ENCODE results near the gene NIPBL. TPM values are rescaled to one million over a fixed set of nuclear protein-coding genes. Genes with fewer than 3 reads are reported as not detected.
A peak's percentile ranks its signal among the peaks of the same experiment; 100 is the strongest.

NIPBL gene
- total and polyA plus RNA-seq, 10 of the 15 experiments (the other 5 are each of a cell fraction or from before 2014, with no cell fraction given), result 10.4 to 50.4 (median 20.2) TPM

DNA sequence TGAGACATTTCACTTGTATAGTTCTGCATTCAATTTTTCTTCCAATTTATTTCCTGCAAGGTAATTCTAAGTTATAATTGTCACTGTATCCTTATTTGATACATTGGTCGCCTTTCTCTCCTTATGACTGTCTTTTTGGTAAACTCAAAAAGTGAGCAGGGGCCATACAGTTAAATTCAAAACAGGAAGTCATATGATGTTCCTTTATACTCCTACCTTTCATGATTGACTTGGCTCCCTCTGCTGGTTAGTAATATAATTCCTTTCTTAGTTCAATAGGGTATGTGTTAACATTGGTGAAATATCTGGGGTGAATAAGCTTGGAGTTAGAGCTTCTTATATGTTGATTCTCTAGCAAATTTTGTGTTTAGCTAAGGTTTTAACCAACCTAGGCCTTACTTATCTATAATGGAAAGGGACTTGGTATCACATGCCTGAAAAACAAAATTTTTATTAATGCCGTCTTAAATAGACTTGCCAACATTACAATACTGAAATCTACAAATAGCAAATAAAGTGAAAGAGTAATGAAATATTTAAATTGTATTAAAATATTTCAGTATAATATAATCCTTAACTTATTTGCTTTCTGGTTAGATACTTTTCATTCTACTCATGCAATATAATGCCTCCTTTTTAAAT is 6.0 kb upstream of the NIPBL start (continued):
- TF ChIP-seq SMAD5 (IDR thresholded peaks at IDR 0.05; ENCODE audit: low read depth), result no peak
- no peak for TF ChIP-seq MEF2B (IDR thresholded peaks at IDR 0.05; ENCODE audit: partially characterized antibody, poor library complexity, severe bottlenecking)
- TF ChIP-seq ZNF274 (IDR thresholded peaks at IDR 0.05; ENCODE audit: insufficient read depth, insufficient read length), result no peak
- TF ChIP-seq, protein P1, sequence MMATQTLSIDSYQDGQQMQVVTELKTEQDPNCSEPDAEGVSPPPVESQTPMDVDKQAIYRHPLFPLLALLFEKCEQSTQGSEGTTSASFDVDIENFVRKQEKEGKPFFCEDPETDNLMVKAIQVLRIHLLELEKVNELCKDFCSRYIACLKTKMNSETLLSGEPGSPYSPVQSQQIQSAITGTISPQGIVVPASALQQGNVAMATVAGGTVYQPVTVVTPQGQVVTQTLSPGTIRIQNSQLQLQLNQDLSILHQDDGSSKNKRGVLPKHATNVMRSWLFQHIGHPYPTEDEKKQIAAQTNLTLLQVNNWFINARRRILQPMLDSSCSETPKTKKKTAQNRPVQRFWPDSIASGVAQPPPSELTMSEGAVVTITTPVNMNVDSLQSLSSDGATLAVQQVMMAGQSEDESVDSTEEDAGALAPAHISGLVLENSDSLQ (IDR thresholded peaks at IDR 0.05), result peak; percentile 55; the same call in 1 of the 2 replicates
- no peak for TF ChIP-seq ZSCAN29 (IDR thresholded peaks at IDR 0.05)
- TF ChIP-seq LARP7 (IDR thresholded peaks at IDR 0.05), result no peak
- no peak for TF ChIP-seq CBX5 (IDR thresholded peaks at IDR 0.05; ENCODE audit: low read depth)

DNA sequence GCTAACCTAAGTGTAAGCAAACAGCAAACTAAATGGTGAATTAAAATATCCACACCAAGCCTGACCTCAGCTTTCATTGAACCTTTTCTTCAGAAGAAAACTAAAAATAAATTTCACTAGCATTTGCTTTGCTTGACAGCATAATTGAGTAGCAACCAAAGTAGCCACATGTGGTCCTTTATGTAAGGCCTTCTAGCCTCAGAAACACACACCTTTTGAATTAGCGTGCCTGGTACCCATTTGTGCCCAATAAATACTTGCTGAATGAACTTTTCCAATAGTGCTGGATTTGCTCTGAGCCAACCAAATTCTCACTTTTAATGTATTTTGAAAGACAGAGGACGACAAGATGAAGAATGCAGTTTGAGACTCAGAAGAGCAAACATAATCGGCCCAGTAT is 2.1 kb upstream of the NIPBL start:
- no peaks in the 10 kb centered on the region for H3K27me3 ChIP-seq (replicated peaks in 1 of 2; ENCODE audit: control insufficient read depth in 2 of 2, insufficient read depth in 2 of 2, low read length in 1 of 2)
- H3K9ac ChIP-seq (ENCODE audit: control insufficient read depth, insufficient read depth, low read length), result peak overlapping the region; percentile 94
- H3K9me3 ChIP-seq (replicated peaks; ENCODE audit: control insufficient read depth, insufficient read depth, low read length), result no peaks in the 10 kb centered on the region
- peaks cover 87% of the 10 kb centered on the region for H3K79me2 ChIP-seq (ENCODE audit: control insufficient read depth, insufficient read depth, low read length)
- SMC1A ChIA-PET (ENCODE audit: uncharacterized antibody, unreplicated experiment), result interaction anchor here (0.8 to 3.7 kb wide), 14 partner anchors 9 to 184 kb away, joined by 3 to 30 read pairs (median 3); no protein-coding TSS in a partner anchor
- RAD21 ChIA-PET (ENCODE audit: unreplicated experiment), result interaction anchor here (0.8 to 5.2 kb wide), 7 partner anchors 10 to 184 kb away, joined by 3 to 35 read pairs (median 3); no protein-coding TSS in a partner anchor
- peak overlapping the region; percentile 85 for H3K27ac ChIP-seq (ENCODE audit: control insufficient read depth, insufficient read depth)
- peak overlapping the region; percentile 93 for H3K4me2 ChIP-seq (ENCODE audit: control insufficient read depth, insufficient read depth)
- no TSS peak for BruUV-seq (replicated peaks)
- POLR2A ChIA-PET, result interaction anchor here (0.6 to 1.4 kb wide), 3 partner anchors 150 to 638 kb away, joined by 3 to 5 read pairs (median 4); no protein-coding TSS in a partner anchor
- peak overlapping the region; percentile 95 for H3K4me3 ChIP-seq
- ATAC-seq (no peak), FAIRE-seq (no peak), DNase-seq (ENCODE audit: low read depth, low spot score) (no peak)
- in situ Hi-C loops (cut with MboI) (loop anchor here (5.0 kb wide), 1 partner anchor 137 kb away; no protein-coding TSS in a partner anchor), intact Hi-C loops (cut with micrococcal nuclease; ENCODE audit: unreplicated experiment) (loop anchor here (10.0 kb wide), 2 partner anchors 500 to 720 kb away; partner anchors contain the start of genes LMBRD2, NUP155, SKP2 and WDR70)
- H2AFZ ChIP-seq (ENCODE audit: control insufficient read depth, low read depth, low read length), result no peak overlapping the region
- CTCF ChIA-PET, result interaction anchor here (0.8 to 3.1 kb wide), 14 partner anchors 12 to 459 kb away, joined by 3 to 21 read pairs (median 4); no protein-coding TSS in a partner anchor
- H3K36me3 ChIP-seq (ENCODE audit: control insufficient read depth in 2 of 2, insufficient read depth in 2 of 2, low read length in 1 of 2), result no peaks in the 10 kb centered on the region
- 12% methylated on average over 3 of the region's 3 CpGs for WGBS (ENCODE audit: insufficient coverage, insufficient replicate concordance, low lambda C conversion rate, missing lambda C conversion rate)
- no peaks in the 10 kb centered on the region for H4K20me1 ChIP-seq (ENCODE audit: control insufficient read depth, insufficient read depth)
- H3K4me1 ChIP-seq (ENCODE audit: control insufficient read depth, insufficient read depth, low read length), result peaks cover 7% of the 10 kb centered on the region; the same call in 1 of the 2 replicates
- TF ChIP-seq, protein P2, sequence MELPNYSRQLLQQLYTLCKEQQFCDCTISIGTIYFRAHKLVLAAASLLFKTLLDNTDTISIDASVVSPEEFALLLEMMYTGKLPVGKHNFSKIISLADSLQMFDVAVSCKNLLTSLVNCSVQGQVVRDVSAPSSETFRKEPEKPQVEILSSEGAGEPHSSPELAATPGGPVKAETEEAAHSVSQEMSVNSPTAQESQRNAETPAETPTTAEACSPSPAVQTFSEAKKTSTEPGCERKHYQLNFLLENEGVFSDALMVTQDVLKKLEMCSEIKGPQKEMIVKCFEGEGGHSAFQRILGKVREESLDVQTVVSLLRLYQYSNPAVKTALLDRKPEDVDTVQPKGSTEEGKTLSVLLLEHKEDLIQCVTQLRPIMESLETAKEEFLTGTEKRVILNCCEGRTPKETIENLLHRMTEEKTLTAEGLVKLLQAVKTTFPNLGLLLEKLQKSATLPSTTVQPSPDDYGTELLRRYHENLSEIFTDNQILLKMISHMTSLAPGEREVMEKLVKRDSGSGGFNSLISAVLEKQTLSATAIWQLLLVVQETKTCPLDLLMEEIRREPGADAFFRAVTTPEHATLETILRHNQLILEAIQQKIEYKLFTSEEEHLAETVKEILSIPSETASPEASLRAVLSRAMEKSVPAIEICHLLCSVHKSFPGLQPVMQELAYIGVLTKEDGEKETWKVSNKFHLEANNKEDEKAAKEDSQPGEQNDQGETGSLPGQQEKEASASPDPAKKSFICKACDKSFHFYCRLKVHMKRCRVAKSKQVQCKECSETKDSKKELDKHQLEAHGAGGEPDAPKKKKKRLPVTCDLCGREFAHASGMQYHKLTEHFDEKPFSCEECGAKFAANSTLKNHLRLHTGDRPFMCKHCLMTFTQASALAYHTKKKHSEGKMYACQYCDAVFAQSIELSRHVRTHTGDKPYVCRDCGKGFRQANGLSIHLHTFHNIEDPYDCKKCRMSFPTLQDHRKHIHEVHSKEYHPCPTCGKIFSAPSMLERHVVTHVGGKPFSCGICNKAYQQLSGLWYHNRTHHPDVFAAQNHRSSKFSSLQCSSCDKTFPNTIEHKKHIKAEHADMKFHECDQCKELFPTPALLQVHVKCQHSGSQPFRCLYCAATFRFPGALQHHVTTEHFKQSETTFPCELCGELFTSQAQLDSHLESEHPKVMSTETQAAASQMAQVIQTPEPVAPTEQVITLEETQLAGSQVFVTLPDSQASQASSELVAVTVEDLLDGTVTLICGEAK (IDR thresholded peaks at IDR 0.05; ENCODE audit: borderline replicate concordance), result no peak
- TF ChIP-seq NFYA (IDR thresholded peaks at IDR 0.05; ENCODE audit: borderline replicate concordance, low read depth, low read length) (no peak), DPF2 (IDR thresholded peaks at IDR 0.05) (no peak), SIN3A (IDR thresholded peaks at IDR 0.05; ENCODE audit: low read depth, low read length) (no peak), POU2F2 (IDR thresholded peaks at IDR 0.05; ENCODE audit: borderline replicate concordance, low read depth, low read length) (no peak), CHD4 (IDR thresholded peaks at IDR 0.05) (no peak), LARP7 (IDR thresholded peaks at IDR 0.05) (no peak), SREBF2 (IDR thresholded peaks at IDR 0.05; ENCODE audit: low read length) (no peak), NFXL1 (IDR thresholded peaks at IDR 0.05; ENCODE audit: borderline replicate concordance) (no peak), POLR2AphosphoS2 (IDR thresholded peaks at IDR 0.05; ENCODE audit: low read depth, low read length) (no peak), EGR1 (IDR thresholded peaks at IDR 0.05; ENCODE audit: borderline replicate concordance in 1 of 2, low read depth in 2 of 2, low read length in 2 of 2) (no peak), KAT2A (conservative IDR thresholded peaks at IDR 0.05; ENCODE audit: control insufficient read depth, low read depth, low read length) (no peak), IKZF1 (conservative IDR thresholded peaks at IDR 0.05) (no peak)
